ENCODE measurements around the gene TMEM184A.

TMEM184A gene

DNA sequence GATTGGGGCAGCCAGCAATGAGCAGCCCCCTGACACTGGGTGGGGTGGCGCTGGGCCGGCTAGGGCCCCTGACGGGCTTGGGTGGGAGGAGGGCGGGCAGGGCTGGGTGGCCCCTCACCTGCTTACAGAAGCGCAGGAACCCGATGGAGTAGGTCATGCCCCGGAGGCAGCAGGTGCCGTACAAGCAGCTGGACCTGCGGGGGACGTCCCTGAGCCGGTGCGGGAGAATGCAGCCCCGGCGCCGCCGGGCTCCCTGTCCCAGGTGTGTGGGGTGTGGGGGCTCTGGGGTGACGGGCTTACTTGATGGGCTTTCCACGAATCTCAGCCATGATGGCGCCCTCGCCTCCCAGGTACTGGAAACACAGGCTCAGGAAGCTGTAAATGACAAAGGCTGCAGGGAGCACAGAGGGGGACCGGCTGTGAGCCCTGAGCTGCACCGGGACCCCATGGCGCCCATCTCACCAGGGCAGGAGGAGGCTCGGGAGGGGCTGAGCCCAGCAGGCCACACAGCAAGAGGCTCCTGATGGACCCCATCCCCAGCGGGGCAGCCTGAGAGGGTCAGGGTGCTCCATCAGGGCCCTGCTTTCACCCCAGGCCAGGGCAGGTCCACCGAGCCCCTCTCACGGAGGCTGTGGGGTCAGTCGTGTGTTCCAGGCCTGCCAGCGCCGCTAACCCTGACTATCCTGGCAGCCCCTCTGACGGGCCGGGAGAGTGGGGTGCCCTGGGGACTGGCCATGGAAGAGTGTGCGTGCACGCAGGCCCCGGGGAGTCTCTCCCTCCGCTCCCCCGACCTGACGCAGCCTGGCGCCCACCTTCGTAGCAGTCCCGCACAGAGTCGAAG lies 5.8 kb downstream of the TMEM184A start:
- no peak for DNase-seq (ENCODE audit: low spot score)

DNA sequence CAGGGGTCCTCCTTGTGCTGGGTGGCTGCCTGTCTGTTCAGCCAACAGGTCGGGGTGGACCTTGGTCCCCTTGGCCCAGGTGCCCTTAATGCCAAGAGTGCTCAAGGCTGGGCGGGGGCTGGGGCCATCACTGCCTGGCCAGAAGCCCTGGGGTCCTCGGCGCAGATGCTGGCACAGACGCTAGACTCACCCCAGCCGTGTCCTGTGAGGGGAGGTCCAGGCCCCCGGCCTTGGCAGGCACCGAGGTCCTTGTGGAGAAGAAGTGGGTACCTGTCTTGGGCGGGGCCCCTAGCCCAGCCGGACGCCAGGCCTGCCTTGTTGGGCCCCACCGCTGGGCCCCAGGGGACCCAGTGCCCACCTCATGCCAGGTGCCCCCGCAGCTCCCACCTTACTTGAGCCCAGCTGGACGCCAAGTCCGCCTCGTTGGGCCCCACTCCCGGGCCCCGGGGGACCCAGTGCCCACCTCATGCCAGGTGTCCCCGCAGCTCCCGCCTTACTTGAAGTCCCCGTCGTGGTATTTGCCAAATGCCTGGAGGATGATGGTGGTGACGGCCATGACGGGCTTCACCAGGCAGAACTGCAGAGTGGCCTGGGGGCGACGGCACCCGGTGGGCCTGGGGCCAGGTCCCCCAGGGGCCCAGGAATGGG lies 6.5 kb downstream of the TMEM184A start:
- DNase-seq (ENCODE audit: low spot score), result no peak

DNA sequence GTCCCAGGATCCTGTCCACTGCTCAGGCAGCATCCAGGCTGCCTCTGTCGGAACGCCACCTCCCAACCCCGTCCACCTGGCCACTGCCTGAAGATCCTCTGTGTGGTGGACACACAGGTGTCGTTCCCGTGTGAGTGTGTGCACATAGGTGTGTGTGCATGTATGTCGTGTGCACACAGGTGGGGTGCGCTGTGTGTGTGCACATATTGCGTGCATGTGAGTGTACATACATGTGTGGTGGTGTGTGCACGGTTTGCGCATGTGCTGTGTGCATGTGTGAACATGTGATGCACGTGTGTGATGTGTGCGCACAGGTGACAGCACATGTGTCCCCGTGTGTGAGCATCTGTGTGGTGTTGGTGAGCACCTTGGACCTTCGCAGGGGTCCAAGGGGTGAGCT lies 7.1 kb downstream of the TMEM184A start:
- DNase-seq (ENCODE audit: low spot score), result no peak

DNA sequence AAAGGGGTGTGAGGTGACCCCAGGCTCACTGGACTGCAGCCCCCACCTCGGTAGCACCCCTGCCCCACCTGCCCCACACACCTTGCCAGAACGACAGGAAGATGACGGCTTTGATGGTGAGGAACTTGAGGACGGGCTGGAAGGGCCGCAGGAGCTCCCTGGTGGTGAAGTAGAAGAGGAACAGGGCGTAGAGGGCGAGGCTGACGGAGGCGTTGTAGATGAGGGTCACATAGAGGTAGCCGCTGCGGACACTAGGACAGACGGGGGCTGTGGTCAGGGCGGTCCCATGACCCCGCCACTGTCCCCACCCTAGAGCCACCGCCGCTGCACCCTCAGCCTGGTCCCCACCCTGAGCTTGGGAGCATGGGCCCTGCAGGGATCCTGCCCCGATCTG lies 7.6 kb downstream of the TMEM184A start:
- DNase-seq (ENCODE audit: low spot score), result no peak

DNA sequence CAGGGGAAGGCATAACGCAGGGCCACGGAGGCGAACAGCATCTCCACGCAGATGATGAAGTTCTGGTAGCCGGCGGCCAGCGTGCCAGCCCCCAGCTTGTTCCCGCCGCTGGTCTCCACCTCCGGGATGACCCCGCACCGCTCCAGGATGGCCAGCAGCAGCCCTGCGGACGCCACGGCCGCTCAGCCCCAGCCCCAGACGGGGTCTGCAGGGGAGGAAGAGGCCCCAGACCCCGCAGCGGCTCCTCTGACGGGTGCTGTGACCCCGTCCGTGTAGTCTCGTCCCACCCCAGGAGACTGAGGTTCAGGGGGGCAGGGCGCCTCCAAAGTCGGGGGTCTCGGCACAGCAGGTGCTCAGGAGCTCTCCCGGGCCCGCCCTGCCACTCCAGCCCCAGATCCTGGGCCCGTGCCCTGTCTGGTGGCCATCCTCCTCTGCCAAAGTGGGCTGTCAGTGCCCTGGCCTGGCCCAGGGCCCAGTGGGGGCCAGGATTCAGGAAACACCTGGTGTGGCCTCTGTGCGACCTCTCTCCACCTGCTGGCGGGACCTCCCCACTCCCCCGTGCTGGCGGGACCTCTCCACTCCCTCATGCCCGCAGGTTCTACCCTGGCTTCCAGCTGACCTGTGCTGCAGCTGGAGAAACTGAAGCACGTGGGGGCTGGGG lies 8.1 kb downstream of the TMEM184A start:
- DNase-seq (ENCODE audit: low spot score), result no peak

DNA sequence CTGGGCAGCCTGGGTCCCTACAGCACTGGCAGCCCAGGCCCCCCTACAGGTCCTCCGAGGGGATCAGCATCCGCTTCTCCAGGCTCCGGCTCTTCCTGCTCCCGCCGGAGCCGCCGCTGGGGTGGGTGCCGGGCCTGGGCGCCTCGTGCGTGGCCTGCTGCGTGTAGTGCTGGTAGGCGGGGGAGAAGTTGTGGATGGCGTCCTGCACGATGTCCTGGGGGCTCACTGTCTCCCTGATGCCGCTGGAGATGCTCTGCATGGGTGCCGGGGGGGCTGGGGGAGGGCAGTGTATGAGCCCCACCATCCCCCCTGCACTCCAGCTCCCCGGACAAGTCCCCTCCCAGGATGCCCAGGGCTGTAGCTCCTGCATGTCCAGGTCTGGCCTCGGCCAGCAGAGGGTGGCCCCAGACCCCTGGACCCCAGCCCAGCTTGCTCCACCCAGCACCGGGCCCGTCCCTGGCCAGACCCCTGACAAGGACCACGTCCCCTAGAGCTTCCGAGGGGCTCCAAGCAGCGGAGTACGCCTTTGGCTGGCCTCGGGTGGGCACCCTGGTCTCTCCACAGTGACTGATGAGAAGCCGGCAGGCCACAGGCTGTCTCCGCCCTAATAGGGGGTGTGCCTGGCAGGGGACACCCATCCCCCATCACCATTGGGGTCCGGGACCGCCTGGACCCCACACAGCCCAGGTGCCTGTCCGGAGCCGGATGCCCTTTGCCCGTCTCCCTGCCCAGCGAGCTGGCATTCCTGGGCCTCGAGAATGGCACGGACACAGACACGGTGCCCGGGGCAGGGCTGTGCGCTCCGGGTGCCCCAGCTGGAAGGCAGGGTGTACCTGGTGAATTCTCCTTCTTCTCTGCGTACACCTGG lies 8.9 kb downstream of the TMEM184A start:
- DNase-seq (ENCODE audit: low spot score), result no peak

DNA sequence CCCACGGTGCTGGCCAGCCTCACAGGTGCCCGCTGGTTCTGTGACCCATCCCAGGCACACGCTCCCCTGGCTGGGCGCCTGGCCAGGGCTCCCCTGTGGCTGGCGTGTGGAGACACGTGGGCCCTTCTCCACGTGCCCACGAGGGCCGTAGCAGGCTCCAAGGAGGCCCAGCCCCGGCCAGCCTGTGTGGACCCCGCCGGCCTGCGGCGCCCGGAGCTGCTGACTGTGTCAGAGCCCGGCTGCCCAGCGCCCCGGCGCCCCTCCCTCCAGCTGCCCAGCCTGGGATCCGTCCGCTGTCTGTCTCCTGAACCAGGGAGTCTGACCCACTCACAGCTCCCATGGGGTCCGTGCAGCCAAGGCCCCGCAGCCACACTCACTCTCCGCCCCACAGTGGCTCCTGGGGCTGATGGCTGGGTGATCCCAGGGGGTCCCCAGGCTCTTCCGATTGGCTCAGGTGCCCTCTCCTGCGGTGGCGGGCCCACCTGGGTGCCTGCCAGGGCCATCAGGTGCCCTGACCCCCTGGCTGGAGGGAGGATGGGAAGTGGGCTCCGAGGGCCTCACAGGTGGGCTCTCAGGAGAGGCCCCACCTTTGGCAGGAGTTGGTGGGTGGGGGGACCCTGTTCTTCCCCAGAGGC lies 9.6 kb downstream of the TMEM184A start:
- DNase-seq (ENCODE audit: low spot score), result no peak

DNA sequence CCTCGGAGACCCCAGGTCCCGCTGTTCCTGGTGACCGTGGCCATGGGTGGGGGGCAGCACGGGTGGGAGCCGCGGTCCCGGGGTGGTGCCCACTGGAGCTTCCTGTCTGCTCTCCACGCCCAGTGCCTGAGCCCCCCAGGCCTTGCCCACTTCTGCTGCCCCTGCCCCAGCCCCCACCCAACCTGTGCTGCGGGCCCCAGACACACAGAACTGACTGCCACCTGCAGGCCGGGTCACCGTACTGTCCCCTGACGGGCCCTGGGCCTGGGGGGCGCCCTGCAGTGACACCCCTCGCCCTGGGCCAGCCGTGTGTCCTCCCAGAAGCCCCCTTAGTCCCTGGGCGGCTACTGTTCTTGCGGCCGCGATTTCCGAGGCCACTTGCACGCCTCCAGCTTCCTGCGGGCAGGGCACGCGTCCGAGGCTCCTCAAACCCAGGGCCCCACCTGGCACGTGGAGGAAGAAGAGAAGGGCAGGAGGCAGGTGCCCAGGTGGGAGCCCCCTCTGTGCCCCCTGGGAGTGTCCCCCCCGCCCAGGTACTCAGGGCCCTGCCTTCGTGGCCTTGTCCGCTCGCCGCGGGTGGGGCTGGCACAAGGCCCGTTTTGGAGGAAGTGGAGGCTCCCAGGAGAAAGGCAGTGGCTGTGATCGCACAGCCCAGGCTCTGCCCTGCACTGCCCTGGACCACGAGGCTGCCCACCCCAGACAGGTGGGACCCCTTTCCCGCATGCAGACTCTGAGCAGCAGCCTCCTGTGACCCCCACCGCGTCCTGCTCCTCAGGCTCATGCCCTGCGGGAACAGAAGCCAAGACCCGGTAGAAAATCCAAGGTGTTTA lies 10.4 kb downstream of the TMEM184A start:
- DNase-seq (ENCODE audit: low spot score), result no peak

DNA sequence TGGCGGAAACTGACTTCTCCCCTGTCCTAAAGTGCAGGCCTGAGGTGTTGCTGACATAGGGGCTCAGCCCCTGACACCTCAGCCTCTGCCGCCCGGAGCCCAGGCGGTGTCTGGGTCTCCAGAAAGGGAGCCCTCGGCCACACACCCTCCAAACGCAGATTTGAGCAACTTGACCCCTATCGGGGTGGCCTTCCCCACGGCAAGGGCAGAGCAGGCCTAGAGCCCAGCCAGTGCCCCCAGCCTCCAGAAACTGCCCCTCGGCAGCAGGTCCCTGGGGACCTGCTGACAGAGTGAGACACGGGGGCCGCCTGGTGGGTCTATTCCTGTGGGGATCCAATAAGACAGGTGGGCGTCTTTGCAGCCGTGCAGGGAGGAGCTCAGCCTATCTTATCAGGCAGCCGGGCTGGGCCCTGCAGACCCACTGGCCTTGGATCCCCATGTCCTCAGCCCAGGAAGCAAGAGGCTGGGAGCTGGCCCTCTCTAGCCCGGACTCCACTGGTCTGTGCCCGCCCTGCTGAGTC lies 11.0 kb downstream of the TMEM184A start:
- DNase-seq (ENCODE audit: low spot score), result no peak

DNA sequence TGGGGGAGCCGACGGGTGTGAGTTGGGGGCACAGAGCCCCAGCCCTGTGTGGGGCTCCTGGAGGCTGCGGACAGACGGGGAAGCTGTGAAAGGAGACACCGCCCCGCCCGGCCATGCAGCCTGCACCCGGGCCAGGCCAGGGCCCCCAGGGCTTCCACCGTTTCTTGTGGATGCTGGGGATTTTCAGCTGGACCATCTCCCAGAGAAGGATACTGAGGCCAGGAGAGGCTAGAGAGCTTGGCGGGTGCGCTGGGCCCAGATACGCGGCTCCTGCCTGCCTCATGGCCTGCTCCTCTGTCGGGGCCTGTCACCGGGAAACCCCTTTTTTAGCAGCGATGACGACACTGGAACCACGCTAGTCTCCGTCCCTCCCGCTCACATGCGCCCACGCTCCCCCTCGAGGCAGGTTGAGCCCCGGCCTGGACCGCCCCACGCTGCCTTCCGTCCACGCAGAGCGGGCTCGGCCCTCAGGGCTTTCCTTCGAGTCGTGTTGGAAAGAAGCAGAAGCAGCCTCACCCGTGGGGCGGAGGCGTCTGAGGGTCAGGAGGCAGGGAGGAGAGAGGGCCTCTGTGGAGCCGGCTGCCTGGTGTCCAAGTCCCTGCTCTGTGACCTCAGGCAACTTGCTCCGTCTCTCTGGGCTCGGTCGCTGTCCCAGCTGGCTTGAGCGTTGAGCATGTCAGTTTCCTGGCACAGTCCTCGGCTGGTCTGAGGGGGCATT lies 11.7 kb downstream of the TMEM184A start:
- DNase-seq (ENCODE audit: low spot score), result no peak

DNA sequence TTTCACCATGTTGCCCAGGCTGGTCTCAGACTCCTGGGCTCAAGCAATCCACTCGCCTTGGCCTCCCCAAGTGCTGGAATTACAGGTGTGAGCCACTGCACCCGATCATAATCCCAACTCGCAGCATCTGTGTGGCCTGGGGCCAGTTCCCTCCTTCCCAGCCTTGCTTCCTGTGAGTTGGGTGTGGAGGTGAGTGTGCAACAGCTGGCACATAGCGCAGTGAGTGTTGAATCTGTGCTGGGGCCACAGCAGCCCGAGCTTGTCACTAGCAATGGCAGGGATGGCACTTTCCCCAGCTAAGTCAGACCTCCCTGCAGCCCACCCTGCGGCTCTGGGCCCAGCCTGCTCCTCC lies 12.2 kb downstream of the TMEM184A start:
- DNase-seq (ENCODE audit: low spot score), result no peak

DNA sequence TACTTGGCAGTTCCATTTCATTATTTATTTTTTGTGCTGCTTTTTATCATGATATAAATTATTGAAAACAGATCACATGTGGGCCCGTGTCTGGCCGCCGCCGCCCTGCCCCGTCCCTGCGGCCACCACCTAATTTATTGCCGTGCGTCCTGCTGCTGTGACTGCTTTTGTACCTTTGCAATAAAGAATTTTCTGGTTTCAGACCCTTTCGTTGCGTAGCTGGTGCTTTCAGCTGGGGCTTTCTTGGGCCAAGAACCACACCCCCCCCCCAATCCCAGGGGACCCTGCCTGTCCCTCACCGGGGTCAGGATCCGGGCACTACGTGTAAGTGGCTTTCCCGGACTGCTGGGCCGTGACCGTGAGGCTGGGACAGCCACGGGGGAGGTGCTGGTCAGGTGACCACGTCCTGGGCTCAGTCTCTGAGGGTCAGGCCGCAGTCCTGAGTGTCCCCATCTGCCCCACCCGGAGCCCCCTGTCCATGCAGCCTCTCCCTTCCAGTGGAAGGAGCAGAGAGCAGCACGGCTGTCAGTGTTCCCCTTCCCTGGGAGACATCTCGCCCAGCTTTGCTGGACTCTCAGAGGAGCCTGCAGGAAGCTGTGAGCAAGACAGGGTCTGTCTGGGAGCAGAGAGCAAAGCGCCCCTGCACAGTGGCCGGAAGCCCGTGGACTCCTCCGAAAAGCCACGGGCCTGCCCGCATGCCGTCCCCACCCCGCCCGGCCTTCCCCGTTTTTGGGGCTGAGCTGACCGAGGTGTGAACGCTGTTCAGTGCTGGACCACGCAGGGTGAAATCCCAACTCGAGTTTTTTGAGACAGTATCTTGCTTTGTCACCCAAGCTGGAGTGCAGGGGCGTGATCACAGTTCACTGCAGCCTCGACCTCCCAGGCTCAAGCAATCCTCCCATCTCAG lies 12.9 kb downstream of the TMEM184A start:
- no peak for DNase-seq (ENCODE audit: low spot score)

DNA sequence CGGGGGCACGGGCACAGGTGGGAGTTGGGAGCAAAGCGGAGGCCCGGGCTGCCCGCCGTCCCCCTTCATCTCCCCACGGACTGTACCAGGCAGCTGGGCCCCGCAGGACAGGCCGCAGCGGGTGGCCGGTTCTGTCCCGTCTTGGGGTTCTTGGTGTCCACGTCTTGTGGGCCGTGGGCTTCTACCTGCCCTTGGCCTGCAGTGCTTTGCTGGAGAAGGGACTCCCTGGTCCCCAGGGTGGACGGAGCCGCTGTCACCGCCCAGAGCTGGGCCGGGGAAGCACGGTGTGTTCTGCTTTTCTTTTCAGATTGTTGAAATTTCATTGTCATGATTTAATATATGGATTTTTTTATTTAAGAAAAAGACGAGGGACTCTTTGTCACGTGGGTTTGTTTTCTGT lies 13.7 kb downstream of the TMEM184A start:
- DNase-seq (ENCODE audit: low spot score), result no peak

DNA sequence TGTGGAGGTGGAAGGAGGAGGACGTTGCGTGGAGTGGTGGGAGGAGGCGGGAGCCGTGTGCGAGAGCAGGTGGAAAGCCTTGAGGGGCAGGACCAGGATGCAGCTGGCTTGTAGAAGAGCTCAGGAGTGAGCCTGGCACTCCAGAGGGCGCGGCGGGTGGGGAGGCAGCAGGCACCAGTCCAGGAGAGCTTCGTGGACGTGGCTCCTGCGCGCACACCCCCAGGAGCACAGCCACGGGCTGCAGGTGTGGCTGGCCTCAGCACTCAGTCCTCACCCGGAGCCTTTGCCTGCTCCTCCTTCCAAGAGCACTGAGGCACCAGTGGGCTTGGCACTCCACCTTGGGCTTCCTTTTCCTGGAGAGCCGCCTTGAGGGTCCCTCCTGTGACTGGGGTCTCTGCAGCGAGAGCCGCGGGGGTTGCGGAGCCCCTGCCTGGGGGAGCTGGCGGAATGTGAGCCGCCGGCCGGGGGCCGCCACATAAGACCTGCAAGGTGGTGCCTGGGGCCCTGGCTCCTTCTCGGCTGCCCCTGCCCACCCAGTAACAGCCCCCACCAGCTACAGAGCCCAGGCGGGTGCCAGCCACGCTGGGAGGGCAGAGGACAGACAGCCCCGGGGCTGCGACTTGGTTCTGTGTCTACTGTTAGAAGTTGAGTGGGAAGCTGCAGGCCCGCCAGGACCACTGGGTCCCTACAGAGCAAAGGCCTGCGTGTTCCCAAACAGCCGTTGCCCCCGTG lies 14.4 kb downstream of the TMEM184A start:
- DNase-seq (ENCODE audit: low spot score), result no peak

DNA sequence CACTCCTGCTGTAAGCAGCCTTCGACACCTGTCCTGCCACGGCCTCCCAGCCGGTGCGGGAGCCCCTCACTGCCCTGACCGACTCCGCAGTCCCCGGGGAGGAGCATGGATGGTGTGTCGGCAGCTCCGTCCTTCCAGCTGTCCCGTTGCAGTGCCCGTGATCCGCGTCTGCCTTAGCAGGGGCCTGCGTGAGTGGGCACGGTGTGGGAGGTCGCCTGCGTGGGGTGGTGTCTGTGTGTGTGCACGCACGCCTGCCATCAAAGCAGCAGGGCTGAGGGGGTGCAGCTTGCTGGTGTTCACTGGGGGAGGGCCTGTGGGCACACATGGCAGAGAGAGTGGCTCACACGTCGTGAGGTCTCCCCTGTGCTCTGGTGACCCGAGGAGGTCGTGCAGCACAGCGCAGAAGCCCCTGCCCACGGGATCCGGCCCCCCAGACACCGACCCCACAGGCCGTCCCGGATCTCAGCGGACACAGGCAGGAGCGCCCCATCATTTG lies 15.2 kb downstream of the TMEM184A start:
- no peak for DNase-seq (ENCODE audit: low spot score)

DNA sequence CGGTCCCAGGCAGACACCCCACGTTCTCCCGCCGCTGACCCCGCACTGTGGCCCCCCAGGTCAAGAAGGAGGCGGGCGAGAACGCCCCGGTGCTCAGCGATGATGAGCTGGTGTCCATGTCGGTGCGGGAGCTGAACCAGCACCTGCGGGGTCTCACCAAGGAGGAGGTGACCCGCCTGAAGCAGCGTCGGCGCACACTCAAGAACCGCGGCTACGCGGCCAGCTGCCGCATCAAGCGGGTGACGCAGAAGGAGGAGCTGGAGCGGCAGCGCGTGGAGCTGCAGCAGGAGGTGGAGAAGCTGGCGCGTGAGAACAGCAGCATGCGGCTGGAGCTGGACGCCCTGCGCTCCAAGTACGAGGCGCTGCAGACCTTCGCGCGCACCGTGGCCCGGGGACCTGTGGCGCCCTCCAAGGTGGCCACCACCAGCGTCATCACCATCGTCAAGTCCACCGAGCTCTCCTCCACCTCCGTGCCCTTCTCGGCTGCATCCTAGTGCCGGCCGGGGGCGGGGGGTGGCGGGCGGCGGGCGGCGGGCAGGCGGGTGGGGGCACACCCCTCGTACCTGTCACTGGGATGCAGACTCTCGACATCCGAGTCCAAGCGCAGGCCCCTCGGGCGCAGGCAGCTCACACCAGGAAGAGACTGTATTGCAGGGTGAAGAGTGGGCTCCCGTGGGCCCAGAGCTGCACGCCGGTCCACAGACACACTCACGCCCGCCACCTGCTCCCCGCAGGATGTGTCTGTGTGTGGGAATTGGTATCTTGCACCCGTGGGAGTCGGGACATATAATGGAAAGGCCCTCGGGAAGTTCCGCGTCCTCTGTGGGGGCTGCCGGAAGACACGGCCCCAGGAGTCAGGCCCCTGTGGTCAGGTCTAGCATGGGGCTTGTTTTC lies 15.9 kb downstream of the TMEM184A start:
- DNase-seq (ENCODE audit: low spot score), result no peak
